Thymus (tissue), 11 donors: ENCODE data around the gene EIF1AX. TPM values are rescaled to one million over a fixed set of nuclear protein-coding genes. Genes with fewer than 3 reads are reported as not detected.
A peak's percentile ranks its signal among the peaks of the same experiment; 100 is the strongest.

ENCODE experiments used
- DNase-seq, 9 donors: peaks; one replicate each; pipeline ENCODE4 v3.0.0-alpha.2; 2013; ENCODE audit warnings: low spot score in 9 of 9, low read depth in 6 of 9, missing footprints in 1 of 9
- H3K27ac ChIP-seq, 2 donors: one replicate each; pipeline ENCODE4 v1.5.1; 2013; ENCODE audit warnings: control low read depth in 1 of 2, low read depth in 1 of 2, low read length in 1 of 2, mild to moderate bottlenecking in 1 of 2, moderate library complexity in 1 of 2
- H3K27me3 ChIP-seq, 2 donors: one replicate each; pipeline ENCODE4 v1.5.1; 2013; ENCODE audit warnings: low read length in 1 of 2; ENCODE audit not compliant: control insufficient read depth in 2 of 2, insufficient read depth in 1 of 2
- H3K36me3 ChIP-seq, 2 donors: one replicate each; pipeline ENCODE4 v1.5.1; 2013; ENCODE audit warnings: low read length in 1 of 2, mild to moderate bottlenecking in 1 of 2, moderate library complexity in 1 of 2; ENCODE audit not compliant: control insufficient read depth in 2 of 2, insufficient read depth in 2 of 2
- H3K4me1 ChIP-seq, 2 donors: one replicate each; pipeline ENCODE4 v1.5.1; 2013; ENCODE audit warnings: low read length in 2 of 2; ENCODE audit not compliant: control insufficient read depth in 2 of 2, insufficient read depth in 2 of 2
- H3K4me3 ChIP-seq, 2 donors: one replicate each; pipeline ENCODE4 v1.5.1; 2013; ENCODE audit warnings: low read length in 2 of 2, control low read depth in 1 of 2, mild to moderate bottlenecking in 1 of 2
- H3K9me3 ChIP-seq, 2 donors: one replicate each; pipeline ENCODE4 v1.5.1; 2013; ENCODE audit warnings: low read length in 1 of 2, mild to moderate bottlenecking in 1 of 2; ENCODE audit not compliant: control insufficient read depth in 2 of 2, insufficient read depth in 1 of 2
- WGBS: extraction: QIAGEN DNeasy Blood & Tissue Kit; methylation state at CpG from one replicate; pipeline ENCODE4 v1.1.7; 2013; 5-methylcytosine and 5-hydroxymethylcytosine counted together
- polyA plus RNA-seq: library from polyadenylated mRNA; stranded (reverse); fragments of 200-250 nt; gene quantifications from one replicate; pipeline ENCODE4 v1.2.3, GENCODE V29; 2013
- total RNA-seq: library from RNA; stranded (reverse); fragments of 120-200 nt; gene quantifications from one replicate; pipeline ENCODE4 v1.2.4, GENCODE V29; 2013
- donor health status: healthy.

The EIF1AX gene
- total and polyA plus RNA-seq, 2 donors, result 40.5 to 45.3 TPM

DNA sequence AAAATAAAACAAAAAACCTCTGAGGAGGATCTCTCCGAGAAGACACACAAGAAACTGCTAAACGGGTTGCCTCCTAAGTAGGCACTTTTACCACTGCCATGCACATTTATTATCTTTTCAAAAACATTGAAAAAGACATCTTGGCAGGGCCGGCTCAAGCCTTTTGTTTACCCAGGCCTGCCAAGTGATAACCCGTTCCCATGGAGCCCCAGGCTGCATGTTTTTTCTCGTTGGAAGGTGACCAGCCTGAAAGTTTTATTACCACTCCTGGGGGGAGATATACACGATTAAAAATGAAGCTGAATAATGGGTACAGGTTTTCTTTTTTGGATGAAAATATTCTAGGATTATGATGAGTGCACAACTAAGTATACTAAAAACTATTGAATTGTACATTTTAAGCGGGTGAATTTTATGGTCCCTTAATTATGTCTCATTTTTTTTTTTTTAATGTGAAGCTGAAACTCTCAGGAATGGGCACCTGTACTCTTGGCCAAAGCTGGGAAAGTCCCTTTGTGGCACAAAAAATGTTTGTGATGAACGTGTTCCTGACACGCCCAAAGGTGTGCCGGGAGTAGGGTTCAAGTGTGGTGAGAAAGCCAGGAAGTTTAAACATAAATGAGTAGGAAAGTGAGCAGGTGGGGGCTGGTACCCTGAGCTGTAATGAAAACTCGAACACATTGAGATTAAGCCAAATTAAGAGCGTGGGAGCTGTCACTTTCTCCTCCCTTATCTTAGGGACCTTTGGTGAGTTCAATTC, 23.4 kb downstream of the EIF1AX start:
- no peak for DNase-seq
- Histone ChIP-seq H3K36me3 (no peaks in the 10 kb centered on the region), H3K9me3 (peaks cover 2 to 9% of the 10 kb centered on the region in 2 donors), H3K27me3 (peaks cover 3 to 36% of the 10 kb centered on the region in 2 donors), H3K4me3 (no peak overlapping the region), H3K4me1 (peaks cover 0 to 4% of the 10 kb centered on the region in 2 donors), H3K27ac (no peak overlapping the region)
- 82% methylated on average over 12 of the region's 12 CpGs for WGBS

DNA sequence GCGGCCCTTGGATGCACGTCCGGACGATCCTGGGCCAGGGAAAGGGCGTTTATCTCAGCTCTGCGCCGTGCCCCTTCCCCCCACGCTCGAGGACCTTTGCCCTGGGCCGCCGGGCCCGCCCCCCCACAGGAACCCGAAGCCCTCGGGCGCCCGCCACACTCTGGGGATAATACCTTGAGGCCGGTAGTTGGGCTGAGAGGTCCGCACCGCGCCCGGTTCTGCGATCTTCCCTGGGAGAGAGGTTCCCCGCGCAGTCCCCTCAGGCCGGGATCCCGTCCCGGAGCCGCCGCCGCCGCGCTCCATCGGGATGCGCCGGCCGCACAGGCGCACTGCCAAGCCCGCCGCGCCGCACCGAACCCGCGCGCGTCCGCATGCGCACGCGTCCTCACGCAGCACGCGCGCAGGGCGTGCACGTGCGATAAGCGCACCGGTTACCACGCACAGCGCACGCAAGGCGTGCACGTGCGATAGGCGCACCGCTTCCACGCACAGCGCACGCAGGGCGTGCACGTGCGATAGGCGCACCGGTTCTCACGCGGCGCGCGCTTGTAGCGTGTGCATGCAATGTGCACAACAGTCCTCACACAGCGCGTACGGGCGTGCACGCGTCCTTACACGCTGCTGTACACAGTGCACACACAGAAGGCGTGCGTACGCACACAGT, 24.9 kb downstream of the EIF1AX start, which contains the start of gene MAP7D2:
Gene MAP7D2 (minus strand): TSS at position 331 of the 664 bp plus-strand sequence. CDS start 28 bp downstream, at position 303.
- Histone ChIP-seq H3K4me3 (peak within 1 kb of the TSS; percentile 8 to 17), H3K27me3 (peaks cover 3 to 36% of the 10 kb centered on the region in 2 donors), H3K27ac (no peak within 1 kb of the TSS), H3K9me3 (peaks cover 2 to 9% of the 10 kb centered on the region in 2 donors), H3K4me1 (peaks cover 0 to 4% of the 10 kb centered on the region in 2 donors), H3K36me3 (no peaks in the 10 kb centered on the region)
- WGBS, result 21% methylated on average over 91 of the region's 91 CpGs
- no peak for DNase-seq

DNA sequence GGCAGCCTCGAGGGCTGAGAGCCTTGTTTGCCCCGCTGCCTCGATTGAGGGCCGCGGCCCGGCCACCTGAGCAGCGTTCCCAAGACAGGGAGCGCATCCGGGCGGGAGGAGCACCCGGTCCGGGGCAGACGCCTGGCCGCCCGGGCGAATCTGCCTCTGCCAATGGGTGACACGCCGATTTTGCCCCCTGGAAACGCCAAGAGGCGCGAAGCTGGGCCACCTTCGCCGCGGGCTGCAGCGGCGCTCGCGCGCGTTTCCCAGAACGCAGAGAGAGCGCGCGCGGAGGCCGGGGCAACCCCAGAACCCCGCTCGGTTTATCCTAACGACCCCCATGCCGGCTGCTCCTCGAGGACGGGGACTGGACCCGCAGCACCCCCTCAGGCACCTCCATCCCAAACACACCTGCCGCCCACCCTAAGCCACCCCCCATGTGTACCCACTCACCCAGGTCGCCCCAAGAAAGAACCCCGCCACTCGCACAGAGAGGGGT, 25.5 kb downstream of the EIF1AX start:
- H3K27me3 ChIP-seq, result peaks cover 3 to 36% of the 10 kb centered on the region in 2 donors

DNA sequence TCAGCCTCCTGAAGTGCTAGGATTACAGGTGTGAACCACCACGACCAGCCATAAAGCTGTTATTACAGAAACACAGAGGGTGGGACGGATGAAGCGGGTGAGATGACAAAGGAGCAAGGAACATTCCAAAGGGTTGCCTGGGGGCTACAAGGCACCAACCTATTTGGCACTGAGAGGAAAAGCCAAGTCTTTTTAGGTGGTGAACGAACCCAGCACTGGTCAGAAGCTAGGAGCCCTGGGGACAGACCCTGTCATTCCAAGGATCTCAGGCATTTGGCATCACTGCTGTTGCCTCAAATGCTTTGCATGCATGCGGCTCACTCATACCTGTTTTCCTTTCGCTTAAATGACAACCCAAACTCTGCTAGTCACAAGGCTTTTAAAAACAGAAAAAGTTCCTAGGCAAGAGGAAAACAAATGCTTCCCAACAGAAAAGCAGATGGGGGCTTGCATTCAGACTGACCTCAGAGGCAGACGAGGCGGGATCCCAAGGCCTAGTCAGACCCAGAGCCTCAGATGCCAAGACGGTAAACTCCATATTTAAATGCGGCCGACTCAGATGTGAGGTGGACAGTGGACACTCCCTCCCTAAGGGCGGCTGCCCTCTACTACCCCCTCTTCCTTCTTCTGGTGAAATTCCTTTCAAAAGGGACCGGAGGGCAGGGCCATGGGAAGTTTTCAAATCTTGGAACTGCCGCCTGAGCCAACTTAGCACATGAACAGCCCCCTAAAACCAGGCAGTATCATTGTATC, 29.4 kb downstream of the EIF1AX start:
- H3K9me3 ChIP-seq, result peaks cover 2 to 4% of the 10 kb centered on the region in 2 donors
- 97% methylated on average over 14 of the region's 14 CpGs for WGBS
- H3K27me3 ChIP-seq, result peaks cover 3 to 26% of the 10 kb centered on the region in 2 donors
- no peak for DNase-seq
- H3K4me3 ChIP-seq, result no peak overlapping the region
- H3K4me1 ChIP-seq, result peaks cover 0 to 4% of the 10 kb centered on the region in 2 donors
- no peaks in the 10 kb centered on the region for H3K36me3 ChIP-seq
- H3K27ac ChIP-seq, result no peak overlapping the region

More for the DNA sequence above, 25.5 kb downstream of the EIF1AX start:
- Histone ChIP-seq H3K9me3 (peaks cover 2 to 9% of the 10 kb centered on the region in 2 donors), H3K4me3 (peak overlapping the region; percentile 8), H3K27ac (no peak overlapping the region), H3K4me1 (peaks cover 0 to 4% of the 10 kb centered on the region in 2 donors), H3K36me3 (no peaks in the 10 kb centered on the region)
- DNase-seq, result no peak
- 17% methylated on average over 47 of the region's 47 CpGs for WGBS

DNA sequence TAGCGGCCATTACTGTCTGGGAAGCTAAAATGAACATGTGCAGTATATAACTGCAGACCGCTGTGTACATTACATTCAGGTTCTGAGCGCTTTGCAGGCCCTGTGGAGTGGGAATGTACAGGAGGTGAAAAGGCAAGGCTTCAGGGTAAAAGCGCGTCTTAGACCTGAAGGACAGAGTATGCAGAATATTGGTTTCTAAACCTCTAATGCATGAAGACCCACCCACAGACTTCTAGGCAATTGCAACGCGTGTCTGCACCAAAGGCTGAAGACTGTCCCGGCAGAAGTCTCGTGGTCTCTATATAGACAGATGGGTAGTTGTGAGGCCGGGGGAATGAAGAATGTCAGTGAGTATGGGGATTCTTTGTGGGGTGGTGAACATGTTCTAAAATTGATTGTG, 30.4 kb downstream of the EIF1AX start:
- Histone ChIP-seq H3K4me3 (no peak overlapping the region), H3K27me3 (peaks cover 3 to 17% of the 10 kb centered on the region in 2 donors), H3K4me1 (peaks cover 0 to under 1% of the 10 kb centered on the region in 2 donors), H3K36me3 (no peaks in the 10 kb centered on the region), H3K27ac (no peak overlapping the region), H3K9me3 (no peaks in the 10 kb centered on the region)
- 98% methylated on average over 10 of the region's 10 CpGs for WGBS
- no peak for DNase-seq

DNA sequence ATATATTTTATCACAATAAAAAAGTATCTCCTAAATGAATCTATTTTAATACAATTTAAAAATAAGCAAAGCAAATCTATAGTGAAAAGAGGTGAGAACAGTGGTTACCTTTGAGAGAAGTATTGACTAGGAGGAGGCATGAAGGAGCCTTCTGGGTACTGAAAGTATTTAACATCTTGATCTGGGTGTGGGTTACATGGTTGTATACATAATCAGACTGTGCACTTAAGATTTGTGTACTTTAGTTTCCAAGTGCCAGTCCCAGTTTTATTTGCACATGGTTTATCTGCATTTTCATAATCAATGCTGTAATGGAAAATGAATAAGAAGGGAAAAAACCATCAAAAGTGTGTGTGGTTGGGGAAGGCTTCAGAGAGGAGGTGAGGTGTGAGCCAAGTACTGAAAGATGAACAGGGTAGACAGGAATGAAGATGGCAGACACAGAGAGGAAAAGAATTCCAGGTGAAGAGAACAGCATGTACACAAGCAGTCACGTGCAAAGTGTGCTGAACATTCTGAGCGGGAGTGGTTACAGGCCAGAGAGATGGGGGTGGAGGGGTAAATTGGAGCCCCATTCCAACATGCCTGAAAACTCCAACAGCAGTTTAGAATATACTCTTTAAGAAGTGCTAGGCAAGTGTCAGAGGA, 39.6 kb downstream of the EIF1AX start:
- Histone ChIP-seq H3K9me3 (no peaks in the 10 kb centered on the region), H3K36me3 (no peaks in the 10 kb centered on the region), H3K4me3 (no peak overlapping the region), H3K4me1 (no peaks in the 10 kb centered on the region), H3K27ac (no peak overlapping the region), H3K27me3 (no peaks in the 10 kb centered on the region)
- DNase-seq, result no peak
- WGBS, result 98% methylated on average over 2 of the region's 2 CpGs

DNA sequence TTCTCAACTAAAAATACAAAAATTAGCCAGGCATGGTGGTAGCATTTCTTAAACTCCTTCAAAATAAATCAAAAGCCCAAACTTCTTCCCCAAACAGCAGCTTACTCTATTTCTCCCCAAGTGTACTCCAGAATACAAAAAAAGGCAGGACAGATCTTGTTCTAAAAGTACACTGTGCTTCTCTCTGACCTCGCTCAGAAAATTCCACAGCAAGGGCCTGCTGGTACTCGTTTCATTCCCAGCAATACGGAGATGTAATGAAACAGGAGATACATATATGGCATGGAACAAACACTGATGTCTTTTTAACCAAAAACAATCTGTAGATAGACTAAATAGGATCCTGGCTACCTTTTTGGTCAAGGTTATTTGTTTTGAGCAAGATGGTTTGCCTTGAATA, 50.1 kb downstream of the EIF1AX start:
- H3K4me3 ChIP-seq, result no peak overlapping the region
- DNase-seq, result no peak
- H3K27me3 ChIP-seq, result no peaks in the 10 kb centered on the region
- 93% methylated on average over 3 of the region's 3 CpGs for WGBS
- no peaks in the 10 kb centered on the region for H3K4me1 ChIP-seq
- no peaks in the 10 kb centered on the region for H3K36me3 ChIP-seq
- no peak overlapping the region for H3K27ac ChIP-seq
- H3K9me3 ChIP-seq, result no peaks in the 10 kb centered on the region

DNA sequence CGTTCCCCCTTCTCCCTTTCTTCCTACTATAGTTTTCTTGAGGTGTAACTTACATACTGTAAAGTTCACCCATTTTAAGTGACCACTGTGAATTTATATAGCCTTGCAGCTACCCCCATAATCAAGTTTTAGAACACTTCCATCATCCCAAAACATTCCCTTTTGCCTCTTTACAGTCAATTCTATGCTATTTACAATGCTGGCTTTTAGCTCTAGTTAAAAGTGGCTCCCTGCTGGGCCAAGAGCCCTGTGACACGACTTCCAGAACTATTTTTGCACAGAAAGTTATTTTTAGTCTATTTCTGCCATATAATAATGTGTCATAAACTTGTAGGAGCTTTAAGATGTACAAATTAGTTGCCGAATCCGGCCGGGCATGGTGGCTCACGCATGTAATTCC, 51.8 kb downstream of the EIF1AX start:
- H3K4me1 ChIP-seq, result no peaks in the 10 kb centered on the region
- H3K9me3 ChIP-seq, result no peaks in the 10 kb centered on the region
- DNase-seq, result no peak
- no peak overlapping the region for H3K27ac ChIP-seq
- H3K27me3 ChIP-seq, result no peaks in the 10 kb centered on the region
- WGBS, result 90% methylated on average over 6 of the region's 6 CpGs
- no peak overlapping the region for H3K4me3 ChIP-seq
- no peaks in the 10 kb centered on the region for H3K36me3 ChIP-seq
